Retina (tissue), 1 donor: ENCODE measurements around the gene RFC4.

Source experiments
- DNase-seq: peaks from one replicate; pipeline ENCODE4 v3.0.0-alpha.2; 2016

Gene RFC4

GRCh38 chr3:186785495-186786018 lies 20.7 kb downstream of the RFC4 start:
- DNase-seq, result no peak

GRCh38 chr3:186784820-186785494 lies 21.3 kb downstream of the RFC4 start:
- no peak for DNase-seq

GRCh38 chr3:186783731-186784515 lies 22.4 kb downstream of the RFC4 start:
- DNase-seq, result peak; percentile 97

DNA sequence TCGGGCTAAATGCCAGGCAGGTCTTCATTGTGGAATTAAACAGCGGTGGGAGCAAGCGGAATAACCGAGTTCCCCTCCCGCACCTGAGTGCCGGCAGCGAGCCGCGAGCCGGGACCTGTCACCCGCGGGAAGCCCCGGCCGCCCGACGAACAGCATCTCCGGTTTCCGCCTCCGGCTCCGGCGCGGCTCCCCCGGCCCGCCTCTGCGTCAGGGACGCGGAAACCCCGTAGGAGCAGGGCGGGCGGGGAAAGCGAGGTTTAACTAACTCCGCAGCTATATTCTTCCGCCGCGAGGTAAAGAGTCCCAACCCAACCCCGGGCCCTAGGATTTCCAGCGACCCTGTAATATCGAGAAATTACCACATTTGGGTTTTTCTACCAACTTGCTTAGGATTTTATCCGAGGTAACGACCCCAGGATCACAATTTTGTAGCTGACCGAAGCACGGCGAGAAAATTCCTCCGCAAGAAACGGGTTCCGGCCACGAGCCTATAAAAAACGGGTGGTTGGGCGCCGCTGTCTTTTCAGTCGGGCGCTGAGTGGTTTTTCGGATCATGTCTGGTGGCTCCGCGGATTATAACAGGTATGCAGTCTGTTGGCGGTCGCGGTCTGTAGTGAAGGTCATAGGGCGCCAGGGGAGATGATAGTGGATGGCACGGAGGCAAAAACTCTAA lies 23.1 kb downstream of the RFC4 start, which contains the start of gene EIF4A2:
EIF4A2 (plus strand) TSS at position 520 of the 673 bp plus-strand sequence; CDS start at position 554, 34 bp downstream.
- DNase-seq, result peak; percentile 99

DNA sequence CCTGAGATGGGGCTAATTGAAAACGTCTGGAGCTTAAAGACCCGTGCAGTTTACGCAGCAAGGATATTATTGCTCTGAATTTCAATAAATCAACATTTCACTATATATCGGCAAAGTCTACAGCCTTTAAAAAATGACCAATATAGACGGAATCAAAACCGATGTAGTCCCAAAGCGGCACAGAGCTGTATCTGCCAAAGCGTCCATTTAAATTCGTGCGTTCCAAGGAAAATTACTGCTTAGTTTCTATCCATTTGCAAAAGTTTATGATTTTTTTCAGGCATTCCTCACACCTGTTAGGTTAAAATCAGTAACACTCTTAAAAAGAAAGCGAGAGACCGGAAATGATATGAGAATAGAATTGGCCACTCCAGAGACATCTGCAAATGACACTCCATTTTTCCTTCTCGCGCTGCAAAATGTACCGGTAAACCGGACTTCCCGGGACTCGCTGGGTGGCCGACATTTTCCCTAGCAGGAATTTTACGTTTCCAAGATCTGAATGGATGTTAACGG lies 23.7 kb downstream of the RFC4 start:
- DNase-seq, result no peak

DNA sequence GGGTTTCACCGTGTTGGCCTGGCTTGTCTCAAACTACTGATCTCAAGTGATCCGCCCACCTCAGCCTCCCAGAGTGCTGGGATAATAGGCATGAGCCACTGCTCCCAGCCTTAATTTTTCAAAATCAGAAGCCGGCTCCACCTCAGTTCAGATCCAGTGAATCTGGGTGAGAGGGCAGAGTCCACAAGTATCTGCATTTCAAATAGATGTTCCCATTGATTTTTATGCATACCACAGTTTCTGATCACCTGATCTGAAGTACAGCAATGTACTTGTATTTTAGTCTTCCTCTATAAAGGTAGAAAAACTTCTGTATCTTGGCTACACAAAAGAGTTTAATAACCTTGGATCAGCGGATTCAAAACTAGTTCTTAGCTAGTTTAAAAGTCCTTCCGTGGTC lies 27.1 kb downstream of the RFC4 start:
- DNase-seq, result no peak

DNA sequence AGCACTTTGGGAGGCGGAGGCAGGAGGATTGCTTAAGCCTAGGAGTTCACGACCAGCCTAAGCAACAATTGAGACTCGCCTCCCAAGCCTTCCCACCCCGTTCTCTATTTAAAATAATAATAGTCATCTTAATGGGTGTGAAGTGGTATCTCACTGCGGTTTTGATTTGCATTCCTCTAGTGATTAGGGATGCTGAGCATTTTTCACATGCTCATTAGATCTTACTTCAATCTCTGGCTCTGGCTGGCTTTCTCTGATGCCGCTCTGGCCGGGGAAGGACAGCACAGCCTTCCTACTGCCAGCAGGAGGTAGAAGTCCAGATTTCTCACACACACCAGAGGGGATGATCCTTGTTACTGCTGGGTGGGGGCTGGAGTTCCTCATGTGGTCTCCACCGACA lies 30.3 kb downstream of the RFC4 start:
- DNase-seq, result no peak

GRCh38 chr3:186772701-186773417 lies 33.4 kb downstream of the RFC4 start:
- peak; percentile 85 for DNase-seq

GRCh38 chr3:186772281-186772694 lies 34.0 kb downstream of the RFC4 start:
- DNase-seq, result no peak

GRCh38 chr3:186760897-186761447 lies 45.3 kb downstream of the RFC4 start:
- no peak for DNase-seq

- DNase-seq, result no peak
Measured at GRCh38 chr3:186760141-186760833, 46.0 kb downstream of the RFC4 start.

GRCh38 chr3:186759231-186759930 lies 46.9 kb downstream of the RFC4 start:
- no peak for DNase-seq

GRCh38 chr3:186757686-186758220 lies 48.5 kb downstream of the RFC4 start:
- DNase-seq, result no peak

DNA sequence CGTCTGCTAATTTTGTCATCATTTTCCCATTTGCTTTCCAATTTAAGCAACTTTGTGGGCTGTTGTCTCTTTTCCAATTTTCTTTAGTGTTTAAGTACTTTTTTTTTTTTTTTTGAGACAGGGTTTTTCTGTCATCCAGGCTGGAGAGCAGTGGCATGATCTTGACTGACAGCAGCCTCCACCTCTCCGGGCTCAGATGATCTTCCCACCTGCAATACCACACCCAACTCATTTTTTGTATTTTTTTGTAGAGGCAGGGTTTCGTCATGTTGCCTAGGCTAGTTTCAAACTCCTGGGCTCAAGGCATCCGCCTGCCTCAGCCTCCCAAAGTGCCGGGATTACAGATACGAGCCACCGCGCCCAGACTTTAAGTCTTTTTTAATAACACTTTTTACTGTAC lies 49.1 kb downstream of the RFC4 start:
- DNase-seq, result no peak

GRCh38 chr3:186754871-186755270 lies 51.4 kb downstream of the RFC4 start:
- DNase-seq, result no peak

- no peak for DNase-seq
Measured at GRCh38 chr3:186754006-186754405, 52.3 kb downstream of the RFC4 start.

- DNase-seq, result no peak
Measured at GRCh38 chr3:186751480-186751879, 54.8 kb downstream of the RFC4 start.

DNA sequence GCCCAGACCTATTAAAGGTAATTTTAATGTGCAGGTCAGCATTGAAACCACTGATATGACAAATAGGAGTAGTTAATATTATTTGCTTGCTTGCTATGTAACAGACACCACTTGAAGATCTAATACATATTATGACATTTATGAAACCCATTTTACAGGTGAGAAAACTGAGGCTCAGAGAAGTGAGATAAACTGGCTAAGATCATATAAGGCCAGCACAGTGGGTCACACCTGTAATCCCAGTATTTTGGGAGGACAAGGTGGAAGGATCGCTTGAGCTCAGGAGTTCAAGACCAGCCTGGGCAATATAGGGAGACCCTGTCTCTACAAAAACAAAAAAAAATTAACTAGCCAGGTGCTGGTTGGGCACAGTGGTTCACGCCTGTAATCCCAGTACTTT lies 56.0 kb downstream of the RFC4 start:
- DNase-seq, result no peak

GRCh38 chr3:186746008-186746407 lies 60.3 kb downstream of the RFC4 start:
- DNase-seq, result no peak

DNA sequence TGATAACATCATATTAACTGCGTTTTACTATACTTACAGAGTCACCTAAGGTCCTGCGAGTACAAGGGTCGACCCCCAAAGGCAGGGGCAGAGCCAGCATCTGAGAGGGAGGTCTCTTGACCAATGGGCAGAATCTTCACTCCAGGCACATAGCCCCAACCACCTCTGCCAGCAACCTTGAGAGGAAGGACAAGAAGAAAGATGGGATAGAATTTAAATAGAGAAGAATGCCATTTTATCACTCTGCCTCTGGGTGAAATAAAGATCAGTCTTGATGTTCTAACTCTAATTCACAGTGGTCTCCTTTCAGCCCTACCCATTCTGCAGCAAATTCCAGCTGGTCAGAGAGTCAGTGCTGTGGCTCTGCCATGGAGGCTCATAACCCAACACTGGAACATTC lies 62.6 kb downstream of the RFC4 start:
- no peak for DNase-seq
